PC-9 (cell line): Measurements from ENCODE around the gene GDF10. TPM values are rescaled to one million over a fixed set of nuclear protein-coding genes. Genes with fewer than 3 reads are reported as not detected.

Experiments
- BruUV-seq: library from RNA; stranded (reverse); fragments of 400-500 nt; replicated peaks from 2 replicates; lab custom pipeline; 2021; lab: Mats Ljungman, UMichigan
- CTCF ChIA-PET: fragments of 300-600 bp; sonication (Branson Sonifier 250); formaldehyde crosslinking; loops from one replicate; lab custom pipeline; 2022; ENCODE audit warnings: antibody characterized with exemption; lab: Charles Lee
- POLR2A ChIA-PET: fragments of 300-600 bp; sonication (Branson Sonifier 250); formaldehyde crosslinking; loops from one replicate; lab custom pipeline; 2022; ENCODE audit warnings: antibody characterized with exemption; ENCODE audit not compliant: unreplicated experiment; lab: Charles Lee
- DNase-seq, 2 experiments: peaks; one replicate each; pipeline versions ENCODE4 v3.0.0 to v3.0.0-alpha.2; 2015 to 2022; ENCODE audit warnings: mixed read lengths in 1 of 2
- H2AFZ ChIP-seq: fragments of 200-600 bp; sonication (generic); 2 replicates; pipeline ENCODE4 v1.8.1; 2017; ENCODE audit warnings: antibody characterized with exemption
- H3F3A ChIP-seq: fragments of 200-600 bp; sonication (generic); 2 replicates; pipeline ENCODE4 v1.8.1; 2017; ENCODE audit warnings: antibody characterized with exemption, mild to moderate bottlenecking, low read depth; ENCODE audit not compliant: insufficient read depth
- H3K27ac ChIP-seq: fragments of 200-600 bp; sonication (generic); 2 replicates; pipeline ENCODE4 v1.6.1; 2016; ENCODE audit warnings: mixed run types
- H3K27me3 ChIP-seq: fragments of 200-600 bp; sonication (generic); 2 replicates; pipeline ENCODE4 v1.6.1; 2016; ENCODE audit warnings: low read depth, mixed run types; ENCODE audit not compliant: insufficient read depth
- H3K36me3 ChIP-seq: fragments of 200-600 bp; sonication (generic); 2 replicates; pipeline ENCODE4 v1.6.1; 2016; ENCODE audit warnings: low read depth, mixed run types
- H3K4me1 ChIP-seq: fragments of 200-600 bp; sonication (generic); replicated peaks from 2 replicates; pipeline ENCODE4 v1.6.1; 2016; ENCODE audit warnings: mixed run types; ENCODE audit not compliant: insufficient read depth
- H3K4me2 ChIP-seq: fragments of 200-600 bp; sonication (generic); 2 replicates; pipeline ENCODE4 v1.6.1; 2017; ENCODE audit warnings: mixed run types
- H3K4me3 ChIP-seq: fragments of 200-600 bp; sonication (generic); 2 replicates; pipeline ENCODE4 v1.6.1; 2016; ENCODE audit warnings: mixed run types
- H3K79me2 ChIP-seq: fragments of 200-600 bp; sonication (generic); 2 replicates; pipeline ENCODE4 v1.6.1; 2017; ENCODE audit warnings: low read depth, mixed run types
- H3K9me2 ChIP-seq: fragments of 200-600 bp; sonication (generic); 2 replicates; pipeline ENCODE4 v1.8.1; 2017; ENCODE audit warnings: mild to moderate bottlenecking; ENCODE audit not compliant: insufficient read depth
- H3K9me3 ChIP-seq: fragments of 200-600 bp; sonication (generic); 2 replicates; pipeline ENCODE4 v1.8.1; 2016; ENCODE audit warnings: low read depth; ENCODE audit not compliant: insufficient read depth
- H4K20me1 ChIP-seq: fragments of 200-600 bp; sonication (generic); 2 replicates; pipeline ENCODE4 v1.8.1; 2017; ENCODE audit not compliant: insufficient read depth
- CTCF ChIP-seq: fragments of 200-600 bp; sonication (generic); conservative IDR thresholded peaks from 2 replicates; pipeline ENCODE4 v1.6.1; 2017; ENCODE audit warnings: mixed run types, antibody characterized with exemption, mild to moderate bottlenecking, moderate library complexity
- EZH2 ChIP-seq: fragments of 200-600 bp; sonication (generic); IDR thresholded peaks from 2 replicates; pipeline ENCODE4 v1.8.0; 2017; ENCODE audit warnings: antibody characterized with exemption, low read depth
- intact Hi-C: fragments of 100-400 bp; cut with micrococcal nuclease; formaldehyde crosslinking; loops from one replicate; pipeline ENCODE4 v1.10.0; 2022; ENCODE audit not compliant: unreplicated experiment
- total RNA-seq: library from RNA; stranded (reverse); gene quantifications from 2 replicates; pipeline ENCODE4 v1.2.3, GENCODE V29; 2021

The GDF10 gene
- total RNA-seq, 1 experiment from 2014 or later, result not detected

- Histone ChIP-seq H3K9me2 (no peaks in the 10 kb centered on the region), H3K4me3 (no peak overlapping the region), H3K4me1 (no peaks in the 10 kb centered on the region), H3K9me3 (no peaks in the 10 kb centered on the region), H3K79me2 (no peaks in the 10 kb centered on the region), H2AFZ (no peak overlapping the region), H3K27ac (no peak overlapping the region), H4K20me1 (no peaks in the 10 kb centered on the region), H3K36me3 (no peaks in the 10 kb centered on the region), H3F3A (no peaks in the 10 kb centered on the region), H3K4me2 (no peak overlapping the region), H3K27me3 (peaks cover 13% of the 10 kb centered on the region; the same call in 1 of the 2 replicates)
- BruUV-seq, result no TSS peak
- ChIA-PET POLR2A (no interaction called here), CTCF (no interaction called here)
- no peak for TF ChIP-seq EZH2
- TF ChIP-seq CTCF, result no peak
- intact Hi-C loops, result no loop called here
- DNase-seq, result no peak
Observed at GRCh38 chr10:47258921-47259320, 41.1 kb upstream of the GDF10 start.

- H3K27me3 ChIP-seq, result peaks cover 13% of the 10 kb centered on the region; the same call in 1 of the 2 replicates
- CTCF ChIA-PET, result no interaction called here
Observed at GRCh38 chr10:47259466-47259865, 40.5 kb upstream of the GDF10 start.

GRCh38 chr10:47260505-47261111 is 39.4 kb upstream of the GDF10 start:
- Histone ChIP-seq H2AFZ (no peak overlapping the region), H3K9me2 (no peaks in the 10 kb centered on the region), H3K4me3 (no peak overlapping the region), H3F3A (no peaks in the 10 kb centered on the region), H4K20me1 (no peaks in the 10 kb centered on the region), H3K9me3 (no peaks in the 10 kb centered on the region; the same call in 1 of the 2 replicates), H3K27ac (no peak overlapping the region), H3K36me3 (no peaks in the 10 kb centered on the region), H3K27me3 (peaks cover 17% of the 10 kb centered on the region; the same call in 1 of the 2 replicates), H3K79me2 (no peaks in the 10 kb centered on the region), H3K4me1 (no peaks in the 10 kb centered on the region), H3K4me2 (no peak overlapping the region)
- TF ChIP-seq CTCF, result no peak
- no peak for TF ChIP-seq EZH2
- no TSS peak for BruUV-seq
- CTCF ChIA-PET, result no interaction called here
- intact Hi-C loops, result no loop called here
- POLR2A ChIA-PET, result no interaction called here
- DNase-seq, result no peak

More at GRCh38 chr10:47259466-47259865, 40.5 kb upstream of the GDF10 start:
- no peak for DNase-seq
- H2AFZ ChIP-seq, result no peak overlapping the region
- H3F3A ChIP-seq, result no peaks in the 10 kb centered on the region
- no peaks in the 10 kb centered on the region for H3K9me2 ChIP-seq
- no peak overlapping the region for H3K27ac ChIP-seq
- POLR2A ChIA-PET, result interaction anchor here (0.5 kb wide), 1 partner anchor 88 kb away, joined by 3 read pairs; no protein-coding TSS in a partner anchor
- BruUV-seq, result no TSS peak
- intact Hi-C loops, result no loop called here
- H3K4me2 ChIP-seq, result no peak overlapping the region
- H3K4me3 ChIP-seq, result no peak overlapping the region
- no peaks in the 10 kb centered on the region for H3K4me1 ChIP-seq
- no peaks in the 10 kb centered on the region for H3K79me2 ChIP-seq
- no peak for TF ChIP-seq EZH2
- no peak for TF ChIP-seq CTCF
- H3K9me3 ChIP-seq, result no peaks in the 10 kb centered on the region
- no peaks in the 10 kb centered on the region for H4K20me1 ChIP-seq
- H3K36me3 ChIP-seq, result no peaks in the 10 kb centered on the region
